ENCODE results near the gene SLA2.
"Not testable (repeated sequence)": the region's sequence is repeated elsewhere in the genome, so short reads cannot be mapped to it uniquely, and the experiment has no call there.

SLA2 gene, protein sequence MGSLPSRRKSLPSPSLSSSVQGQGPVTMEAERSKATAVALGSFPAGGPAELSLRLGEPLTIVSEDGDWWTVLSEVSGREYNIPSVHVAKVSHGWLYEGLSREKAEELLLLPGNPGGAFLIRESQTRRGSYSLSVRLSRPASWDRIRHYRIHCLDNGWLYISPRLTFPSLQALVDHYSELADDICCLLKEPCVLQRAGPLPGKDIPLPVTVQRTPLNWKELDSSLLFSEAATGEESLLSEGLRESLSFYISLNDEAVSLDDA

DNA sequence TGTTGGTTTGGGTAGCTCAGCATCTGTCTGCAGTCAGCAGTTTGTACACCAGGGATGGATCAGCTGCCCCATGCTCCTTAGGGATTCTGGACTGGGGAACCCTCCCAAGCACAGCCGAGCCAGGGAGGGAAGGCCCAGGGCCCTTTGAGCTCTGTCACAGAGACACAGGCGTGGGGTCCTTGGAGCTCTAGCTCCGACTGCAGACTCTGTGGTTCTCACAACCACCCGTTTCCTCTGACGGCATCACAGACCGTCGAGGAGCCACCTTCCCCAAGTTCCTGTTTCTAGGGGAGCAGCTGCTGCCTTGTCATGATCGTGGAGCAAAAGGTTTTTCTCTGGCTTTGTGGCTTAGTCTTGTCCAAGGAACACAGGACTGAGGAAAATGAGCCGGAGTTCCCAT is at the start of gene SLA2:
Gene SLA2, minus strand, starts transcription at position 199 of the 400 bp plus-strand sequence. CDS start 4,861 bp downstream, outside the sequence.
- peak; percentile 24 to 34 for DNase-seq (ENCODE audit: low read depth in 2 of 2)

GRCh38 chr20:36695467-36695866 is 49.5 kb upstream of the SLA2 start:
- DNase-seq (ENCODE audit: low read depth in 2 of 2): not testable (repeated sequence)

DNA sequence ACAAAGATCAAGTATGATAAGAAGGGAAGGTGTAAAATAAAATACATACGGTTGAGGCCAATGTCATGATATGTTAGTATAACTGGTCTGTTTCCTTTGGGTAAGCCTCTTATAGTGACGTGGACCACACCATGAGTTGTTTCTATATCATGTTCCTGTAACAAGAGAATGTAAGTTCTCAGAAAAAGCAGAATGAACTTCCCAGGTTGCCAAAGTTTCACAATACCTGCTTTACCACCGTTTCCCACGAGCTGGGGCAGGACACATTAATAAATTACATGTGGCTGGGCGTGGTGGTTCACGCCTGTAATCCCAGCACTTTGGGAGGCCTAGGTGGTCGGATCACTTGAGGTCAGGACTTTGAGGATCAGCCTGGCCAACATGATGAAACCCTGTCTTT is 42.6 kb upstream of the SLA2 start:
- no peak for DNase-seq (ENCODE audit: low read depth in 2 of 2)

DNA sequence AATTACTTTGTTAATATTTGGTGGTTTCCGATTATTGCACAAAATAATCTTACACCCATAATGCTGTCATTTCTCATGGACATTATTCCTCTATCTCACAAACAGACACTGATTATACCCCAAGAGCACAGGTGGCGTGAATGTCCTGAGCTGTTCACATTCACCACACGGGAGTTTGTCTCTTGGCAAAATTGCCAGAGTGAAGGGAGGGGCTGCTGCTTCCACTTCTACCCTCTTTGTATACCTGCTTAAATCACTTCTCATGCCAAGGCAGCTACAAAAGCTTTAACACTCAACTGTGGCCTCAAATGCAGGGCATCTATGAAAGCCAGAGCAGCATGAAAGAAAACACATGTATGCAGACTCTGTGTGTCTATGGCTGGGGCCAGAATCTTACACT is 41.9 kb upstream of the SLA2 start:
- DNase-seq (ENCODE audit: low read depth in 2 of 2): no peak

GRCh38 chr20:36686944-36687343 is 40.9 kb upstream of the SLA2 start:
- no peak for DNase-seq (ENCODE audit: low read depth in 2 of 2)

DNA sequence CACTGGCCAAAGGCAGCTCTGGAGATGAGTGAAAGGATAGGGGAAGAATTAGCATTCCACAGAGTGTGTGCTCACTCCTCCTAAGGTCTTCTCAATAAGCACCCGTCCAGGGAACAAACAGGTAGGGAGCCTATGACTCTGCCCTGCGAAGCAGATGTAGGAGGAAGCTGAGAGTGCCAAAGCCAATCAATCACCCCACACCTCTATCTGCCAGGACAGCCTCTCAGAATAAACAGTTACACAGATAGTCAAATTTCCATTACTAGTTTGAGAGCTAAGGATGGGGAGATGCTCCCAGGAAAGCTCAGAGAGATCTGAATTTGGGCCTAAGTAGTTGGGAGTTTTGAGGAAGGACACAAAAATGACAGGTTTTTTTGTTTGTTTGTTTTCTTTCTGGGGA is 40.5 kb upstream of the SLA2 start:
- no peak for DNase-seq (ENCODE audit: low read depth in 2 of 2)

GRCh38 chr20:36684747-36685146 is 38.8 kb upstream of the SLA2 start:
- no peak for DNase-seq (ENCODE audit: low read depth in 2 of 2)

GRCh38 chr20:36682311-36682710 is 36.3 kb upstream of the SLA2 start:
- DNase-seq (ENCODE audit: low read depth in 2 of 2): no peak

- no peak for DNase-seq (ENCODE audit: low read depth in 2 of 2)
These were observed 31.4 kb upstream of the SLA2 start for GRCh38 chr20:36677422-36677771.

- no peak for DNase-seq (ENCODE audit: low read depth in 2 of 2)
These were observed 30.9 kb upstream of the SLA2 start for GRCh38 chr20:36676701-36677421.

DNA sequence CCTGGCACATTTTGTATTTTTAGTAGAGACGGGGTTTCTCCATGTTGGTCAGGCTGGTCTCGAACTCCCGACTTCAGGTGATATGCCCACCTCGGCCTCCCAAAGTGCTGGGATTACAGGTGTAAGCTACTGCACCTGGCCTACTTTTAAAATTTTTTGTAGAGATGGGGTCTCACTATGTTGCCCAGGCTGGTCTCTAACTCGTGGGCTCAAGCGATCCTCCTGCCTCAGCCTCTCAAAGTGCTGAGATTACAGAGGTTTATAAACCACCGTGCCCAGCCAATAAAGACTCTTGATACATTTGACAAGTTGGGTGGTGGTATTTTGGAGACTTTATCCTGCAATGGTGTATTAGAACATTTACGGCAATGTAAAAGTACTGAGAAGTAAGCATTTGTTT is 29.5 kb upstream of the SLA2 start:
- not testable (repeated sequence) for DNase-seq (ENCODE audit: low read depth in 2 of 2)

GRCh38 chr20:36672991-36673390 is 27.0 kb upstream of the SLA2 start:
- no peak for DNase-seq (ENCODE audit: low read depth in 2 of 2)

- DNase-seq (ENCODE audit: low read depth in 2 of 2): no peak
These were observed 24.8 kb upstream of the SLA2 start for GRCh38 chr20:36670665-36671357.

GRCh38 chr20:36666181-36666740 is 20.3 kb upstream of the SLA2 start:
- DNase-seq (ENCODE audit: low read depth in 2 of 2): no peak

DNA sequence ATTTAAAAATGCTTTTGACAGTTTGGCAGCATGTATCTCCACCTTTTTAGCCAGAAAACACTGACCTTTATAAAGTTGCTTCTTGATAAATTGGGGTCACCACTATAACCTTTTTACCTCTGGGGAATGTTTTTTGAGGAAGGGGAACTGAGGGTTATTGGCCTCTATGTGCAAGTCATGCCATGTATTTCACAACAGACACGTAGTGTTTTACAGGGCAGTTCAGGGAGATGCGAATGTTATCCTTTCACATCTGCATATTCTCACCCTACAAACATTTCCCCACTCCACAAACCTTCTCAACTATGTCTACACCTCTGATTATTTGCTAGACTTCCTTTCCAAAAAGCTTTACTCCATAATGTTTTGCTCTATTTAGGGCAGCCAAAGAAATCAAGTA is 17.0 kb upstream of the SLA2 start:
- no peak for DNase-seq (ENCODE audit: low read depth in 2 of 2)

GRCh38 chr20:36658300-36658699 is 12.3 kb upstream of the SLA2 start:
- no peak for DNase-seq (ENCODE audit: low read depth in 2 of 2)

- no peak for DNase-seq (ENCODE audit: low read depth in 2 of 2)
These were observed 10.7 kb upstream of the SLA2 start for GRCh38 chr20:36656733-36657132.

- no peak for DNase-seq (ENCODE audit: low read depth in 2 of 2)
These were observed 9.0 kb upstream of the SLA2 start for GRCh38 chr20:36655004-36655403.

DNA sequence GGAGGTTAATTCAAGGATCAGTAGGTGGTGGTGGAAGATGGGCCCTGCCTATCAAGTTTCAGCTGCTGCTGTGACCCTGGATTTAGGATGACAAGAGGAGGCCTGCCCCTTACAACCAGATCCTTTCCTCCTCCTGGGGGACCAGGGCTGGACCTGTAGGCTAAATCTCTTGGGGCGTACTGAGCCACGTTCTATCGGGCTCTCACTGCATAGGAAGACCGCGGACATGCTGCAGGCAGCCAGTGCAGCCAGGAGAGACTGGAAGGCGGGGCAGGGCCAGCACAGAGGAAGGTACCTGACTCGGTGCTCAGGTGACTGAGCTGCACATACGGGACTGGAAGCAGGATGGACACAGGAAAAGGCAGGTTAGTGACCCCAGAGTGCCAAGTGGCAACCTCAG is 8.5 kb upstream of the SLA2 start:
- no peak for DNase-seq (ENCODE audit: low read depth in 2 of 2)

GRCh38 chr20:36653456-36653855 is 7.5 kb upstream of the SLA2 start:
- DNase-seq (ENCODE audit: low read depth in 2 of 2): no peak

DNA sequence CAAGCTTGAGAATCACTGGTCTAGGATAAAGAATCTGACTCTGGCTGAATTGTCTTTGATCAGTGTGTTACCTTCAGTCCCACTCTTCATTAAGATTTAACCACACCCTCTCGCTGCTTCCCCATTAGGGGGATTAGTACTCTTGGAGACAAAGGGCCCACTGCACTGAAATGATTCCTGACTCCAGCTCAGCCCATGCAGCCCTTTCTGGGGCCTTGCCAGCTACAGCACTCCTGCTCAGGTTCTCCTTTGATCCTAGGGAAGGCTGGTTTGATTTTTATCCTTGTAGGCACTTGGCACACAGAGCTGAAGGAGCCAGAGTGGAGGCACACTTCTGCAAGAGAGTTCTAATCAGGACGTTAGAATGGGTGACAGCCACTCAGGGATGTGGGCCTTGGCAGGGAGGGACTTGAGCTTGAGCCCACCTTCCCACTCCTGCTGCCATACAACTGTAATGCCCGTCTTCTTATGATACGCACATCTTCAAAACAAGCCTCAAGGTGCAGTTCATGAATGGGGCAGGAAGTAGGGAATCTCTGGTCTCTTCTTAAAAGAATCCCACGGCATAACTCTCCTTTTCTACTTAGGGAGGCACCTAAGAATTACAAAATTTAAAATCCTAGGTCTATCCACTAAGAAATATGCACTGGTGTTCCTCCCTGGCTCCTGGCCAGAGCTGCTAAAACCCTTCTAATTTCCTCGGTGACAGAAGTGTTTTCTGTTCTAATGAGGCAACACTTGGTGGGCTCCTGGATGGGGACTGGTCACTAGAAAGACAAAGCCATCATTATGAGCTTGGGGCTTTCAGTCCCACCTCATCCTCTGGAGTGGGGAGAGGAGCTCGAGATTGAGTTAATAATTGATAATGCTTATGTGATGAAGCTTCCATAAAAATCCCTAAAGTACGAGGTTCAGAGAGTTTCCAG is 1.5 kb upstream of the SLA2 start:
- DNase-seq (ENCODE audit: low read depth in 2 of 2): no peak

DNA sequence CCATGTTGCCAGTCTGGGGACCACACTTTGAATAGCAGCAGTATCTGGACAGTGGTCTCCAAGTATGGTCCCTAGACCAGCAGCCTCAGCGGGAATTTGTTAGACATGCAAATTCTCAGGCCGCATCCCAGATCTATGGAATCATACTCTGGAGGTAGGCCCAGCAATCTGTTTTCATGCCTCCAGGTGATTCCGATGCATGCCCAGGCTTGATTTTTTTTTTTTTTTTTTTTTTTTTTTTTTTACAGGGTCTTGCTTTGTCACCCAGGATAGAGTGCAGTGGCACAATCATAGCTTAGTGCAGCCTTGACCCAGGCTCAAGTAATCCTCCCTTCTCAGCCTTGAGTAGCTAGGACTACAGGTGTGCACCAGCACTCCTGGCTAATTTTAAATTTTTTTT is 682 bp upstream of the SLA2 start:
- DNase-seq (ENCODE audit: low read depth in 2 of 2): no peak

Data from stimulated activated CD4-positive, alpha-beta T cell treated with anti-CD3 and anti-CD28 coated beads, Interleukin-1b, Interleukin-23, amount 100 ng/mL, for 1 hour (primary cell).